Measurements from ENCODE around the gene CELSR2.

Gene CELSR2

DNA sequence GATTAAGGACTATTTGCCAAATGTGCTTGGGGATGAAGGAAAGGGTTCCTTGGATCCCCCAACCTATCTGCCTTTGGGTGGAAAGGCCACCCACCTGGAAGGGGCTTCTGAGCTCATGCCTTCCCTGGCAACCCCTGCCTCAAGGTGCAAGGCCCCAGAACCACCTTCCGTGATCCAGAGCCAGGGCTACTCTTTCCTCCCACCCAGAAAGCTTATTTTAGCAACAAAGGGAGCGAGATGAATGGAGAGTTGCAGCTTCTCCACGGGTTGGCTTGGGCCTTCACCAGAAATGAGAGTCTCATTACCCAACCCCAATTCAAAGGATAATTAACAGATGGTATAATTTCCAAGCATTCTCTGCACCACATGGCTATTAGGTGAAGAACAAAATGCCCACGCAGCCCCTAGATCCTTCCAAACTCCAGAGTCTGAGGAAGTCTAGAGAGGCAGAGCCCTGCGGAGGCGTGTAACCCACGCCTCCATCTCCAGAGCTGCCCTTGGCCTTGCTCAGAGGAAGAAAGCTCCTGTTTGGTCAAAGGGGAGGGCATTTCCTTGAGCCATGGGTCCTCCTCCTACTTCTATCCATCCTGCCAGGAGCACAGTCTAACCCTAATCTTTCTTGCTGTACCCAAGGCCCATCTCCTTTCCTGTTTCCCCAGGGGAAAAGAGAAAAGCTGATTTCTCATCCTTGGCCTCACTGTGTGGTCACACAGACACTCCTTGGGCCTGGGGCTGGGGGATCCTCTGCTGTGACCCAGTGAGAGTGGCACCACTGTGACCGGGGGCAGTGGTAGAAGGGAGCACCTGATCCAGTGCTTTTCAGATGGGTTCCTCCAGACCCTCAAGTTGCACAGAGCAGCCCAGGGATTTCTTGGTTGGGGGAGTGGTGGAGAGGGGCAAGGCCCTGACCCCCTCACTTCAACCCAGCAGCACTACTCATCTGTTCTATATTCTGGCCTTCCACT lies 1.7 kb upstream of the CELSR2 start:
- TF ChIP-seq POLR2A (IDR thresholded peaks at IDR 0.05; ENCODE audit: extremely low read depth, insufficient read length): no peak
- TF ChIP-seq, protein P1, sequence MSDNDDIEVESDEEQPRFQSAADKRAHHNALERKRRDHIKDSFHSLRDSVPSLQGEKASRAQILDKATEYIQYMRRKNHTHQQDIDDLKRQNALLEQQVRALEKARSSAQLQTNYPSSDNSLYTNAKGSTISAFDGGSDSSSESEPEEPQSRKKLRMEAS (IDR thresholded peaks at IDR 0.05; ENCODE audit: low read depth, low read length): no peak
- TF ChIP-seq, protein P2, sequence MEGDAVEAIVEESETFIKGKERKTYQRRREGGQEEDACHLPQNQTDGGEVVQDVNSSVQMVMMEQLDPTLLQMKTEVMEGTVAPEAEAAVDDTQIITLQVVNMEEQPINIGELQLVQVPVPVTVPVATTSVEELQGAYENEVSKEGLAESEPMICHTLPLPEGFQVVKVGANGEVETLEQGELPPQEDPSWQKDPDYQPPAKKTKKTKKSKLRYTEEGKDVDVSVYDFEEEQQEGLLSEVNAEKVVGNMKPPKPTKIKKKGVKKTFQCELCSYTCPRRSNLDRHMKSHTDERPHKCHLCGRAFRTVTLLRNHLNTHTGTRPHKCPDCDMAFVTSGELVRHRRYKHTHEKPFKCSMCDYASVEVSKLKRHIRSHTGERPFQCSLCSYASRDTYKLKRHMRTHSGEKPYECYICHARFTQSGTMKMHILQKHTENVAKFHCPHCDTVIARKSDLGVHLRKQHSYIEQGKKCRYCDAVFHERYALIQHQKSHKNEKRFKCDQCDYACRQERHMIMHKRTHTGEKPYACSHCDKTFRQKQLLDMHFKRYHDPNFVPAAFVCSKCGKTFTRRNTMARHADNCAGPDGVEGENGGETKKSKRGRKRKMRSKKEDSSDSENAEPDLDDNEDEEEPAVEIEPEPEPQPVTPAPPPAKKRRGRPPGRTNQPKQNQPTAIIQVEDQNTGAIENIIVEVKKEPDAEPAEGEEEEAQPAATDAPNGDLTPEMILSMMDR (IDR thresholded peaks at IDR 0.05; ENCODE audit: low read depth, low read length): no peak
- no peak for TF ChIP-seq MYC (IDR thresholded peaks at IDR 0.05; ENCODE audit: low read depth, low read length)
- DNase-seq (ENCODE audit: low read depth): no peak
- H3K4me3 ChIP-seq (ENCODE audit: low read depth, low read length): no peak overlapping the region

DNA sequence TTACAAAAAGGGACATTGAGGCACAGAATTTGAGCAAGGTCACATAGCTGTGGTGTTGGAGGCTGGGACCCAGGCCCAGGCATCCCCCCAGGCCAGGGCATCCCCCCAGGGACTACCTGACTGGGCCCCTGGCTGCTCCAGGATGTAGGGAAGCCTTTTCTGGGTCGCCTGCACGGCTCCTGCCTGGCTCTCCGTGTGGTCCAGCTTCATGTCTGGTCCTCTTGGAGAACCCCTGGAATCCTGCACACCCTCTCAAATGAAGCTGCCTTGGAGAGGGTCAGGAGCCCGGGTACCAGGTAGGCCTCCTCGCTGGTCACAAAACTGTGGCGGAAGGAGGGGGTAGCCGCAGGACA lies 919 bp upstream of the CELSR2 start:
- no peak overlapping the region for H3K4me3 ChIP-seq (ENCODE audit: low read depth, low read length)
- DNase-seq (ENCODE audit: low read depth): no peak
- TF ChIP-seq POLR2A (IDR thresholded peaks at IDR 0.05; ENCODE audit: extremely low read depth, insufficient read length): no peak
- TF ChIP-seq MYC (IDR thresholded peaks at IDR 0.05; ENCODE audit: low read depth, low read length): no peak
- TF ChIP-seq, protein P2 (IDR thresholded peaks at IDR 0.05; ENCODE audit: low read depth, low read length): no peak
- TF ChIP-seq, protein P1 (IDR thresholded peaks at IDR 0.05; ENCODE audit: low read depth, low read length): no peak

DNA sequence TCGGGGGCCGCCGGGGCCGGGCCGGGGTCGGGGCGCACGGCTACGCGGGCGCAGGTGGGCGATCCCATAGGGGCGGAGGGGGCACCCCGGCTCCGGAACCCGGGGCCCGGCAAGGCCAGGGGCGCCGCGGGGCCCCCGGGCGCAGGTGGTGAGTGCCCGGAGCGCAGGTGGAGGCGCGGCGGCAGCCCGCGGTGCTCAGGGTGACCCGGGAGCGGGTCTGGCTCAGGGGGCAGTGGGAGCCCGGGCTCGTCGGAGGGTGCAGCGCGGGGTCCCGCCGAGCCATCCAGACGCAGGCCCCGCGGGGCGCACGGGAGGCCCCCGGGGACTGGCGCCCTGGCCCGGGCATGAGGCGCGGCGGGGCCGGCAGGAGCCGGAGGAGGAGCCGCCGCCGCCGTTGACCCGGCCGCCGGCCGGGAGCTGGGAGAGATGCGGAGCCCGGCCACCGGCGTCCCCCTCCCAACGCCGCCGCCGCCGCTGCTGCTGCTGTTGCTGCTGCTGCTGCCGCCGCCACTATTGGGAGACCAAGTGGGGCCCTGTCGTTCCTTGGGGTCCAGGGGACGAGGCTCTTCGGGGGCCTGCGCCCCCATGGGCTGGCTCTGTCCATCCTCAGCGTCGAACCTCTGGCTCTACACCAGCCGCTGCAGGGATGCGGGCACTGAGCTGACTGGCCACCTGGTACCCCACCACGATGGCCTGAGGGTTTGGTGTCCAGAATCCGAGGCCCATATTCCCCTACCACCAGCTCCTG lies 489 bp downstream of the CELSR2 start:
- no peak overlapping the region for H3K4me3 ChIP-seq (ENCODE audit: low read depth, low read length)
- peak; percentile 17 for DNase-seq (ENCODE audit: low read depth)
- TF ChIP-seq MYC (IDR thresholded peaks at IDR 0.05; ENCODE audit: low read depth, low read length) (no peak), POLR2A (IDR thresholded peaks at IDR 0.05; ENCODE audit: extremely low read depth, insufficient read length) (no peak)
- TF ChIP-seq, protein P2 (IDR thresholded peaks at IDR 0.05; ENCODE audit: low read depth, low read length): no peak
- TF ChIP-seq, protein P1 (IDR thresholded peaks at IDR 0.05; ENCODE audit: low read depth, low read length): no peak

DNA sequence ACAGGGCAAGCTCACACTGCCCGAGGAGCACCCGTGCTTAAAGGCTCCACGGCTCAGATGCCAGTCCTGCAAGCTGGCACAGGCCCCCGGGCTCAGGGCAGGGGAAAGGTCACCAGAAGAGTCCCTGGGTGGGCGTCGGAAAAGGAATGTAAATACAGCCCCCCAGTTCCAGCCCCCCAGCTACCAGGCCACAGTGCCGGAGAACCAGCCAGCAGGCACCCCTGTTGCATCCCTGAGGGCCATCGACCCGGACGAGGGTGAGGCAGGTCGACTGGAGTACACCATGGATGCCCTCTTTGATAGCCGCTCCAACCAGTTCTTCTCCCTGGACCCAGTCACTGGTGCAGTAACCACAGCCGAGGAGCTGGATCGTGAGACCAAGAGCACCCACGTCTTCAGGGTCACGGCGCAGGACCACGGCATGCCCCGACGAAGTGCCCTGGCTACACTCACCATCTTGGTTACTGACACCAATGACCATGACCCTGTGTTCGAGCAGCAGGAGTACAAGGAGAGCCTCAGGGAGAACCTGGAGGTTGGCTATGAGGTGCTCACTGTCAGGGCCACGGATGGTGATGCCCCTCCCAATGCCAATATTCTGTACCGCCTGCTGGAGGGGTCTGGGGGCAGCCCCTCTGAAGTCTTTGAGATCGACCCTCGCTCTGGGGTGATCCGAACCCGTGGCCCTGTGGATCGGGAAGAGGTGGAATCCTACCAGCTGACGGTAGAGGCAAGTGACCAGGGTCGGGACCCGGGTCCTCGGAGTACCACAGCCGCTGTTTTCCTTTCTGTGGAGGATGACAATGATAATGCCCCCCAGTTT lies 1.3 kb downstream of the CELSR2 start:
- TF ChIP-seq, protein P2 (IDR thresholded peaks at IDR 0.05; ENCODE audit: low read depth, low read length): no peak
- TF ChIP-seq, protein P1 (IDR thresholded peaks at IDR 0.05; ENCODE audit: low read depth, low read length): no peak
- no peak for TF ChIP-seq MYC (IDR thresholded peaks at IDR 0.05; ENCODE audit: low read depth, low read length)
- TF ChIP-seq POLR2A (IDR thresholded peaks at IDR 0.05; ENCODE audit: extremely low read depth, insufficient read length): no peak
- no peak for DNase-seq (ENCODE audit: low read depth)
- H3K4me3 ChIP-seq (ENCODE audit: low read depth, low read length): no peak overlapping the region

Measured in NB4 (cell line).